Psoas muscle (tissue), 8 donors: ENCODE results near the gene TSC2. TPM values are rescaled to one million over a fixed set of nuclear protein-coding genes. Genes with fewer than 3 reads are reported as not detected.
"Not testable (repeated sequence)": the region's sequence is repeated elsewhere in the genome, so short reads cannot be mapped to it uniquely, and the experiment has no call there.

Experiments used
- ATAC-seq, 4 donors: fragments of 200-7000 bp; cut with Tn5 transposase; one replicate each; pipeline ENCODE4 v1.9.1; 2020; ENCODE audit warnings: moderate library complexity in 3 of 4, mild to moderate bottlenecking in 2 of 4
- DNase-seq, 2 donors: peaks; one replicate each; pipeline ENCODE4 v3.0.0-alpha.2; 2020
- H3K27ac ChIP-seq: fragments of 200-600 bp; one replicate; pipeline ENCODE4 v1.8.0; 2022
- H3K27me3 ChIP-seq, 3 donors: fragments of 200-600 bp in 1 of 3; one replicate each; pipeline versions ENCODE4 v1.6.1 to v1.8.0; 2013 to 2022; ENCODE audit warnings: low read length in 2 of 3, mild to moderate bottlenecking in 2 of 3, moderate library complexity in 1 of 3; ENCODE audit not compliant: insufficient read depth in 3 of 3
- H3K36me3 ChIP-seq, 2 donors: fragments of 200-600 bp in 1 of 2; one replicate each; pipeline versions ENCODE4 v1.6.1 to v1.8.0; 2013 to 2022; ENCODE audit warnings: low read depth in 1 of 2, mild to moderate bottlenecking in 1 of 2, moderate library complexity in 1 of 2; ENCODE audit not compliant: insufficient read depth in 1 of 2
- H3K4me1 ChIP-seq: fragments of 200-600 bp; one replicate; pipeline ENCODE4 v1.8.0; 2022
- H3K4me3 ChIP-seq: fragments of 200-600 bp; one replicate; pipeline ENCODE4 v1.8.0; 2022; ENCODE audit warnings: mild to moderate bottlenecking
- H3K9me3 ChIP-seq: fragments of 200-600 bp; one replicate; pipeline ENCODE4 v1.8.0; 2022
- WGBS, 3 donors: extraction: QIAGEN DNeasy Blood & Tissue Kit; methylation state at CpG; one replicate each; pipeline versions ENCODE4 v1.1.6 to v1.1.7; 2013; 5-methylcytosine and 5-hydroxymethylcytosine counted together
- intact Hi-C, 2 donors: fragments of 100-400 bp; cut with DNase I; formaldehyde crosslinking; loops; one replicate each; pipeline versions ENCODE4 v1.11.0 to v1.14.2; 2022
- polyA plus RNA-seq, 3 donors: library from polyadenylated mRNA; stranded (reverse); fragments of 200-250 nt; gene quantifications; one replicate each; pipeline ENCODE4 v1.2.3, GENCODE V29; 2013
- total RNA-seq, 4 donors: library from RNA; stranded (reverse); fragmentation: NEBNext Ultra II Directional in 2 of 4; extraction: Animal tissue kit (Norgen Biotek cat#: 25700) in 2 of 4; gene quantifications; one replicate each; pipeline versions ENCODE4 v1.2.1 to v1.2.4, GENCODE V29; 2021 to 2023
- donor health status: healthy with polysubstance abuse.
- donor health status: DM: no; HTN: no; CAD: no; lungs with moderate emphysema.
- donor health status: Bipolar disorder and iron deficiency.
- donor health status: healthy.
- donor health status: DM: yes; HTN: yes; CAD: no.
- donor health status: DM: no; HTN: no; CAD: no.
- donor health status: DM: no; HTN: no; CAD: no.
- donor health status: DM: yes; HTN: yes; CAD: no.

The TSC2 gene
- total and polyA plus RNA-seq, 7 donors, result 27.8 to 89.9 (median 60.8) TPM

DNA sequence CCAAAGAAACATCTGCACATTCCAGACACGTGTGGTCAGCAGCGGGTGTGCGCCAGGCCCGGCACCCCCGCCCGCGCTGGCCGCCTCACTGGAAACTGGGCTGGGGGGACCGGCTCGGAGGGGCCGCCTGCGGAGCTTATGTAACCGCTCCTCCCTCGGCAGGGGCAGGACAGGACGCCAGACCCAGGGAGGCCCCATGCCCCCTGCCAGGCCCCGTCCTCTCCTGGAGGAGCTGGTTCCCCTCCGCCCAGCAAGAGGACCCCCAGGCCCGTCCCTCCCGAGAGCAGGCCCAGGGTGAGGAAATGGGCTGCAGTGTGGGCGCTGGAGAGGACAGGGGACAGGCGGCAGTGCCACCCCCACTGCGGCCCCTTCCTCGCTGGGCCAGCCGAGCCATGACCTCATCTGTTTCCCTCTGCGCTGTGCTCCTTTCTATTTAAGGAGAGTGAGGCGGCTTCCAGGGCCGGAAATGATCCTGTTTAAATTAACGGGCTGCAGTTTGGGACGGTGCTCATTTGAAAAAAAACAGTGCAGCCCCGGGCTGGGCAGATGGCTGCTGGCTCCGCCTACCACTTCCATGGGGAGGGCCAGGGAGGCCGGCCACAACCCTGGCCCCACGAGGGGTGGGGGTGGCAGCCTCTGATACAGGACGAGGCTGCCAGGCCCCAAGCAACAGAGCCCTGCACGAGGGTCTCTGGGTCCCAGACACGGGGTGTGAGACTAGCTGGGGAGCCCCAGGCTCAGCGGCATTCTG, 77.1 kb downstream of the TSC2 start:
- WGBS, 3 donors, result 2 to 3% (median 2%) methylated on average over 28 to 37 of the region's 37 CpGs
- not testable (repeated sequence) for H3K36me3 ChIP-seq
- peak overlapping the region; percentile 62 for H3K4me3 ChIP-seq

DNA sequence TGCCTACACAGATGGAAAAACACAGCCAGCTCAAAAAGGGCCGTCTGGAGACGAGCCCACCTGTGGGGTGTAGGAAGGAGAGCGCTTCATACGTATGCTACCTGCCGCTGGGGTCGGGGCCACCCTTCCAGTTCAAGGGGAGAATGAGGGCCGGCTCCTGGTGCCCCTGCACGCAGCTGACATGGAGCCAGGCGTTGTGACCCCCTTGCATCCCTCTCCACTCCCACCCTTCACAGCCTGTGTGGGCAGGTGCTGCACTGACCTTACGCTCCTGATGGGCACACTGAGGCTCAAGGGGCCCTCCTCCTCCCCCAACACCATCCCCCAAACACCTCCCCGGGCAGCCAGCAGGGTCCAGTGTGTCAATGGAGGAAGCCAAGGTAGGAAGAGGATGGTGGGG, 77.8 kb downstream of the TSC2 start:
- Histone ChIP-seq H3K4me3 (peak overlapping the region; percentile 62), H3K27ac (peak overlapping the region; percentile 99), H3K4me1 (peaks cover 70% of the 10 kb centered on the region)
- H3K27me3 ChIP-seq, H3K36me3 ChIP-seq, H3K9me3 ChIP-seq, intact Hi-C loops, ATAC-seq: not testable (repeated sequence)
- DNase-seq, result peak in 1 of 2 donors; percentile 15
- WGBS, 3 donors, result 21 to 27% (median 23%) methylated on average over 10 to 11 of the region's 11 CpGs

More for the DNA sequence above, 77.1 kb downstream of the TSC2 start:
- H3K9me3 ChIP-seq, intact Hi-C loops, H3K27me3 ChIP-seq: not testable (repeated sequence)
- peak; percentile 72 to 84 for DNase-seq
- H3K4me1 ChIP-seq, result peaks cover 63% of the 10 kb centered on the region
- peak overlapping the region; percentile 99 for H3K27ac ChIP-seq
- peak; percentile 45 to 62 (median 57) for ATAC-seq

DNA sequence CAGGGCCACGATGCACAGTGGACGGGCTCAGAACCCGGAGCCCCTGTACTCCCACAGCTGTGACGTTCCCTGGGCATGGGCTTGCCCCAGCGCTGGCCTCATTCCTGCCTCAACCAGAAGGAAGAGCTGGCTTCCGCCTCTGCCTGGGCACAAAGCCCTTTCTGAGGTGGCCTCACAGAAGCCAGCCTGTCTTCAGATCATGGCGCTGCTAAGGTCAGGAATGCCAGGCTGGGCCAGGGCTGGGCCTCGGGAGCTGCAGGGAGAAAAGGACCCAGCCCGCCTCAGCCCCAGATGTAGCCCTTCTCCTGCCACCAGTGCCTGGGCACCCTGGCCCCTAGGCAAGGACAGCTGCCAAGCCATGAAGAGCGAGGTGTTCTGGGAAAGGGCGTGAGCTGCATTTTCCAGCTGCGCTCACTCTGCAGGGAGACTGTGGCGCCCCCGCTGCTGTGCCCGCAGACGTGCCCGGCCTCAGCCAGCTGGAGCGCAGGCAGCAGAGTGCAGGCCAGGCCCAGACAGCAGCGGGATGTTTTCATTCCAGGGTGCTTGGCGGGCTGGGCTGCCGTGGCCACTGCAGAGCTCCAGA, 78.5 kb downstream of the TSC2 start:
- H3K4me3 ChIP-seq, result peak overlapping the region; percentile 62
- peak; percentile 12 to 47 (median 22) for ATAC-seq

DNA sequence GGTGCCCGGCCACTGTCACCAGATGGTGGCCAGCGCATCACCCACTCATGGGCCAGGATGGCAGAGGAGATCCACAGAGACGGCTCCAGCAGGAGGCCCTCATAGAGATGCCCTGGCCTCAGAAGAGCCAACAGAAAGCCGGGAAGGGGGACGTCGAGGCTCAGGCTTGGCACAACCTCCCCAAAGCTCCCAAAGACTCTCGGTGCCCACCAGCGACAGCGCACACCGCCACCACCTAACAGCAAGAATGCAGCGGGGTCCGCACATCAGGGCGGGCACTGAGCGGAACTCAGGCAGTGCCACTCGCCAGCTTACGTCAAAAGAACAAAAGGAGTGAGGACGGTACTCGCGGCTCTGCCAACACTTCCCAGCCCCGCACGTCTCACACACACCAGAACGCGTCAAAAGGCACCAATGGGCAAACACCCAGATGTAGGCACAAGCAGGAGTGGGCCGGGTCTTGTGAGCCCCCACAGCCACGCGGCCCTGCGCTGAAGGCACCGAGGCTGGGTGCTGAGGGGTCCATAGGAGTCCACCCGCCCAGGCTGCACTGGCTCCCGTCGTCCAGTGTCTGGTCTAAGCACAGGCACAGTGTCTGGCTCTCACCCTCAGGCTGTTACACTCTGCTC, 79.3 kb downstream of the TSC2 start:
- H3K27ac ChIP-seq, result peak overlapping the region; percentile 99
- intact Hi-C loops, H3K9me3 ChIP-seq, H3K27me3 ChIP-seq, ATAC-seq, H3K36me3 ChIP-seq: not testable (repeated sequence)
- peak; percentile 41 to 63 for DNase-seq
- H3K4me1 ChIP-seq, result peaks cover 63% of the 10 kb centered on the region
- H3K4me3 ChIP-seq, result peak overlapping the region; percentile 62
- WGBS, 3 donors, result 31 to 37% (median 33%) methylated on average over 26 to 31 of the region's 31 CpGs

More for the DNA sequence above, 78.5 kb downstream of the TSC2 start:
- H3K9me3 ChIP-seq, H3K36me3 ChIP-seq, intact Hi-C loops, H3K27me3 ChIP-seq: not testable (repeated sequence)
- Histone ChIP-seq H3K27ac (peak overlapping the region; percentile 99), H3K4me1 (peaks cover 70% of the 10 kb centered on the region)
- peak; percentile 51 to 74 for DNase-seq
- 14 to 29% (median 24%) methylated on average over 18 to 21 of the region's 21 CpGs for WGBS, 3 donors

DNA sequence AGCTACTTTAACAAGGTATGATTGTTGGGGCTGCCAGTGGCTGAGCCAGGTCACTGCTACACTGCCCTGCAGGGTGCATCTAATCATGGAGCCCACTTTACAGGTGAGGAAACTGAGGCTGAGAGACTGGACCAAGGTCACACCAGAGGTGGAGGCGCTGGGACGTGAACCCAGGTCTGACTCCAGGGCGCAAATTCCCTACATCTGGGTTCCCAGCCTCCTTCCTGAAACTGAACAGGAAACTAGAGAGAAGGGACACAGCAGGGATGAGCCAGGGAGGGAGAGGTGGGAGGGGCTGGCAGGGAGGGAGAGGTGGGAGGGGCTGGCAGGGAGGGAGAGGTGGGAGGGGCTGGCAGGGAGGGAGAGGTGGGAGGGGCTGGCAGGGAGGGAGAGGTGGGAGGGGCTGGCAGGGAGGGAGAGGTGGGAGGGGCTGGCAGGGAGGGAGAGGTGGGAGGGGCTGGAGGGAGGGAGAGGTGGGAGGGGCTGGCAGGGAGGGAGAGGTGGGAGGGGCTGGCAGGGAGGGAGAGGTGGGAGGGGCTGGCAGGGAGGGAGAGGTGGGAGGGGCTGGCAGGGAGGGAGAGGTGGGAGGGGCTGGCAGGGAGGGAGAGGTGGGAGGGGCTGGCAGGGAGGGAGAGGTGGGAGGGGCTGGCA, 80.0 kb downstream of the TSC2 start:
- intact Hi-C loops, result not testable (repeated sequence)
- 8 to 10% (median 8%) methylated on average over 3 of the region's 3 CpGs for WGBS, 3 donors

DNA sequence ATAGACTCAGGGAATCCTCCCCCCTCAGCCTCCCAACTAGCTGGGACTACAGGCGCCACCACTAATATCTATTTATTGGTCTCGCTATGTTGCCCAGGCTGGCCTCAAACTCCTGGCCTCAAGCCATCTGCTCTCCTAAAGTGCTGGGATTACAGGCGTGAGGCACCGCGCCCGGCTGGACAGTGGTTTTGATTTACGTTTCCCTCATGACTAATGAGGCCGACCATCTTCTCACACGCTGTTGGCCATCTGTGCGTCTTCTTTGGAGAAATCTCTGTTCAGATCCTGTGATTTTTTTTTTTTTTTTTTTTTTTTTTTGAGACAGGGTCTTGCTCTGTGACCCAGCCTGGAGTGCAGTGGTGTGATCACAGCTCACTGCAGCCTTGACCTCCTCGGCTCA, 81.5 kb downstream of the TSC2 start:
- peaks cover 45% of the 10 kb centered on the region for H3K4me1 ChIP-seq
- H3K27me3 ChIP-seq, H3K4me3 ChIP-seq, intact Hi-C loops, H3K36me3 ChIP-seq, H3K9me3 ChIP-seq: not testable (repeated sequence)
- peak overlapping the region; percentile 78 for H3K27ac ChIP-seq
- ATAC-seq (peak; percentile 13 to 60 (median 45)), DNase-seq (peak; percentile 65 to 81)
- 20 to 26% (median 26%) methylated on average over 9 of the region's 11 CpGs for WGBS, 3 donors

More for the DNA sequence above, 80.0 kb downstream of the TSC2 start:
- not testable (repeated sequence) for H3K9me3 ChIP-seq, H3K36me3 ChIP-seq, H3K27me3 ChIP-seq
- Histone ChIP-seq H3K4me3 (peak overlapping the region; percentile 62), H3K27ac (peak overlapping the region; percentile 99), H3K4me1 (peaks cover 57% of the 10 kb centered on the region)
- DNase-seq (peak; percentile 34 to 77), ATAC-seq (peak in 3 of 4 donors; percentile 17 to 23 (median 21))

DNA sequence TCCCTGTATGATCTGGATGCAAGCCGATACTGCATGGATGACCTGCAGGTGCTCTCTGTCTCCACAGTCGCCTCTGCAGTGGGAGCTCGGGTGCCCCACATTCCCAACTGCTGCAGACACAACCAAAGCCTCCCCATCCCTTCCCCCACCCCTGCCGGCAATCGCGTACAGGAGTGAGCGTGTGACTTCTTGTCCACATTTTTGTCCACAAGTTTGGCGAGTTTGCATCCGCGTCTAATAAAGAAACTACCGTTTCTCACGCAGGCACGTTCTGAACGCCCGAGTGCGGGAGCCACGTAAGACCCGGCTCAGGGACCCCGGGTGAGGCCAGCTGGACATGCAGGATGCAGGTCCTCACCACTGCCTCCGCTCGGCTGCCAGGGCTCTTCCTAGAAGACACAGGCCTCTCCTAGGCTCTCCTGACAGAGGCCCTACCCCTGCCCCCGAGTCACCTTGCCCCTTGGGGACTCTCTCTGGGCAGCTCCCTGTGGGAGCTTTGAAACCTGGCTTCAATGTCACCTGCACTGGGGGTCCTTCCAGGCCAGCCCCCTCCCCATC, 82.2 kb downstream of the TSC2 start:
- intact Hi-C loops, H3K36me3 ChIP-seq, ATAC-seq, DNase-seq, H3K9me3 ChIP-seq, H3K27me3 ChIP-seq: not testable (repeated sequence)
- Histone ChIP-seq H3K27ac (peak overlapping the region; percentile 65), H3K4me1 (peaks cover 39% of the 10 kb centered on the region), H3K4me3 (peak overlapping the region; percentile 28)
- WGBS, 3 donors, result 37 to 54% (median 37%) methylated on average over 21 to 22 of the region's 22 CpGs

DNA sequence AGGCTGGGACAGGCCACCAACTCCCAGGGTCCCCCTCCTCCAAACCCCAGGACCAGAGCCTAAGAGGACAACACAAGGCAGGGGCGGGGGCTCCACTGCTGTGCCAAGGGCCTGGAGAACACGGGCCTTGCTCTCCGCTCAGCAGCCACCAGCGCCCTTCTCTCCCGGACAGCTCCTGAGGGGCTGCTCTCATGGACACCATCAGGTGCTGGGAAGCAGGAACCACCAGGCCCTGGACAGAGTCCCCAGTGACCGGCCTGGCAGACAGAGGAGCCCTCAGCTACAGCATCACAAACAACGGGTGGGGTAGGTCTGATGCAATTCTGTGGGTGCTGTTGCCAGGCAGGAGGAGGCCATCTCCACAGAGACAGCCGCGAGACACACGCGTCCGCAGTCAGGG, 86.0 kb downstream of the TSC2 start:
- H3K27me3 ChIP-seq, intact Hi-C loops, H3K9me3 ChIP-seq, ATAC-seq, H3K36me3 ChIP-seq: not testable (repeated sequence)
- peaks cover 16% of the 10 kb centered on the region for H3K4me1 ChIP-seq
- H3K27ac ChIP-seq, result peak overlapping the region; percentile 66
- DNase-seq, result peak; percentile 63 to 81
- peak overlapping the region; percentile 34 for H3K4me3 ChIP-seq
- 5 to 42% (median 22%) methylated on average over 3 to 5 of the region's 12 CpGs for WGBS, 3 donors

DNA sequence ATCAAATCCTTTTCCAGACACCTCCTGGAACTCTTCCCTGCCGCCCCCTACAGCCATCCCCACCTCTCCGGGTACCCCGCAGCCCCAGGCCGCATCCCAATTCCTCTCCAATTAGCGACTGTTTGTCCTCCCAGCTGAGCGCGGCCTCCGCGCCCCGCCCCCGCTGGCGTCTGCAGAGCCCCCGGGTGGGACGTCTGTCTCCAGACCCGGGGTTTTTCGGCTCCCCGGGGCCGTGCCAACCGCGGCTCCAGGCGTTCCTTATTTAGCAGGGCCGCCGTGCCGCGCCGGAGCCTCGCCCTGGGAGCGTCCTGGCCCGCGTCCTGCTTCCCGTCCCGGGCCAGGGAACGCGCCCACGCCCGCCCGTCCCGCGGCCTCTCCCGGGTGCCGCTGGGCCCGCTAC, 87.3 kb downstream of the TSC2 start:
- WGBS, 3 donors, result 0 to 2% (median 0%) methylated on average over 15 to 31 of the region's 42 CpGs
- H3K36me3 ChIP-seq, intact Hi-C loops, ATAC-seq, H3K9me3 ChIP-seq, H3K27me3 ChIP-seq: not testable (repeated sequence)
- peak overlapping the region; percentile 70 for H3K4me3 ChIP-seq
- H3K27ac ChIP-seq, result peak overlapping the region; percentile 80
- peaks cover 14% of the 10 kb centered on the region for H3K4me1 ChIP-seq
- DNase-seq, result peak; percentile 57 to 84

DNA sequence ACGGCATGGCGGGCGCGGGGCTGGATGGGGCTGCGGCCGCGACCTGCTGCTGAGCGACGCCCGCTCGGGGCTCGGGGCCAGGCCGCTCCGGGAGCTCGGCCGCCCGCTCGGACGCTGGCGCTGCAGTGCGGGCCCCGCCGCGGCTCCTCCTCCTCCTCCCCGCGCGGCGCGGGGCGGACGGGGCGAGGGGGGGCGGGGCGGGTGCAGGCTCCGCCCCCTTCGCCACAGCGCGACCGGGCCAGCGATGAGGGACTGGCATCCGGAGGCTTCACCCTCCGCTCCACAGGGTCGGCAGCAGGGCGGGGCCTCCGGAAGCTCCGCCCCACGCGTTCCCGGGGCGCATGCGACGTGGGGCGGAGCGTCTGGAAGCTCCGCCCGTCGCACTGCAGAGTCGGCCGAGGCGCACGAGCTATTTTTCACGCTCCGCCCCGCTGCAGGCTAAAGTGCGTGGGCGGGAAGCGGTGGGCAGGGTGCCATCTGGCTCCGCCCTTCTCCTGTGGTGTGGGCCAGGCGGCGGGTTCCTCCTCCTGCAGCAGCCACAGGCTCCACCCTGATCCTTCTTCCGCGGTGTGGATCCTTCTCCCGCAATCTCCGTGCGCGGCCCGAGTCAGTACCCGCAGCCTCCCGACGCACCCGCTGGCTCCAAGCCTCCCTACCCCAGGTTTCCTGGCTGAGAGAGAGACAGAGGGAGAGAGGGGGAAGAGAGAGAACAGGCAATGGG, 88.1 kb downstream of the TSC2 start, which contains the start of gene PKD1:
Gene PKD1, minus strand, starts transcription at position 129 of the 721 bp plus-strand sequence. CDS start 209 bp downstream, outside the sequence.
- Histone ChIP-seq H3K4me1 (peaks cover 12% of the 10 kb centered on the region), H3K4me3 (peak within 1 kb of the TSS; percentile 70), H3K27ac (peak within 1 kb of the TSS; percentile 80)
- ATAC-seq, result peak; percentile 73 to 81 (median 76)
- intact Hi-C loops, H3K9me3 ChIP-seq, H3K27me3 ChIP-seq, H3K36me3 ChIP-seq: not testable (repeated sequence)
- WGBS, 3 donors, result 1% methylated on average over 27 to 63 of the region's 81 CpGs
- peak; percentile 98 to 99 for DNase-seq
